Measurements from ENCODE around the gene ZBTB8OS.
"Not testable (repeated sequence)": the region's sequence is repeated elsewhere in the genome, so short reads cannot be mapped to it uniquely, and the experiment has no call there.

DNA sequence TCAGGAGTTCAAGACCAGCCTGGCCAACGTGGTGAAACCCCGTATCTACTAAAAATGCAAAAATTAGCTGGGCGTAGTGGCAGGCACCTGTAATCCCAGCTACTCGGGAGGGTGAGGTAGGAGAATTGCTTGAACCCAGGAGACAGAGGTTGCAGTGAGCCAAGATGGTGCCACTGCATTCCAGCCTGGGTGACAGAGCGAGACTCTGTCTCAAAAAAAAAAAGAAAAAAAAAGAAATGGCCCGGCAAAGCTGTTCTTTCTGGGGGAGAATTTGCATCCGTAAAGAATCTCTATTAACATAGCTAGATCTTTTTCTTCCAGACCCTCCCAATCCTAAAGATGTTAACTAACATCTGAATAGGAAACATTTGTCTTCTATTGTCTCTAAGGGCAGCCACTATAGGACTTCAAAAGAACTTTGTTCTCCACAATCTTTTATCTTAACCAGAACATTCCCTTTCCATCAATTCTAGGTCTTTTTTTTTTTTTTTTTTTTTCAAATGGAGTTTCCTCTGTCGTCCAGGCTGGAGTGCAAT, 8.0 kb downstream of the ZBTB8OS start:
- TF ChIP-seq, protein P1, sequence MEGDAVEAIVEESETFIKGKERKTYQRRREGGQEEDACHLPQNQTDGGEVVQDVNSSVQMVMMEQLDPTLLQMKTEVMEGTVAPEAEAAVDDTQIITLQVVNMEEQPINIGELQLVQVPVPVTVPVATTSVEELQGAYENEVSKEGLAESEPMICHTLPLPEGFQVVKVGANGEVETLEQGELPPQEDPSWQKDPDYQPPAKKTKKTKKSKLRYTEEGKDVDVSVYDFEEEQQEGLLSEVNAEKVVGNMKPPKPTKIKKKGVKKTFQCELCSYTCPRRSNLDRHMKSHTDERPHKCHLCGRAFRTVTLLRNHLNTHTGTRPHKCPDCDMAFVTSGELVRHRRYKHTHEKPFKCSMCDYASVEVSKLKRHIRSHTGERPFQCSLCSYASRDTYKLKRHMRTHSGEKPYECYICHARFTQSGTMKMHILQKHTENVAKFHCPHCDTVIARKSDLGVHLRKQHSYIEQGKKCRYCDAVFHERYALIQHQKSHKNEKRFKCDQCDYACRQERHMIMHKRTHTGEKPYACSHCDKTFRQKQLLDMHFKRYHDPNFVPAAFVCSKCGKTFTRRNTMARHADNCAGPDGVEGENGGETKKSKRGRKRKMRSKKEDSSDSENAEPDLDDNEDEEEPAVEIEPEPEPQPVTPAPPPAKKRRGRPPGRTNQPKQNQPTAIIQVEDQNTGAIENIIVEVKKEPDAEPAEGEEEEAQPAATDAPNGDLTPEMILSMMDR (IDR thresholded peaks at IDR 0.05), result not testable (repeated sequence)
- not testable (repeated sequence) for TF ChIP-seq POLR2A, POLR2AphosphoS5 (IDR thresholded peaks at IDR 0.05)
